NCI-H226 (cell line): ENCODE measurements around the gene SAMD4A.
A peak's percentile ranks its signal among the peaks of the same experiment; 100 is the strongest.

Experiments
- DNase-seq: peaks from one replicate; pipeline ENCODE4 v3.0.0-alpha.2; 2015

SAMD4A gene

DNA sequence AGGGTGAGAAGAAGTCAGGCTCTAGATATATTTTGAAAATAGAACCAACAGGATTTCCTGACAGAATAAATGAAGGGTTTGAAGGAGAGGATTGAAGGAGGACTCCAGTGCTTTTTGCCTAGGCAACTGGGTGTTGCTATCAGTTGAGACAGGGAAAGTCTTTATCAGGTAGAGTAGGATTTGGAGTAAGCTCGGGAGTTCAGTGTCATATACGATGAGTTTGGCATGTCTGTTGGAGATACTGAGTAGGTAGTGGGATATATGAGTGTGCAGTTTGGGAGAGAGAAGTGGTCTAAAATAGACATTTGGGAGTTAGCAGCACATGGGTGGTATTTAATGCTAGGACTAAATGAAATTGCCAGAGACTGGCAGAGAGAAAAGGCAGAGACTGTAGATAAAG lies 141.2 kb downstream of the SAMD4A start:
- DNase-seq: no peak

DNA sequence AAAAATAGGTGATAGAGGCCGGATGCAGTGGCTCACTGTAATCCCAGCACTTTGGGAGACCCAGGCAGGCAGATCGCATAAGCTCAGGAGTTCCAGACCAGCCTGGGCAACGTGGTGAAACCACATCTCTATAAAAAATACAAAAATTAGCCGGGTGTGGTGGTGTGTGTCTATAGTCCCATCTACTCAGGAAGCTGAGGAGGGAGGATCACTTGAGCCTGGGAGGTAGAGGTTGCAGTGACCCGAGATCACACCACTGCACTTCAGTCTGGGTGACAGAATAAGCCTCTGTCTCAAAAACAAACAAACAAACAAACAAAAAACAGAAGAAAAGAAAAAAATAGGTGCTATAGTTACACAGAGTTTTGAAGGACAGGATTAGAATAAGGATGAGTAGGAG lies 142.1 kb downstream of the SAMD4A start:
- DNase-seq: no peak

DNA sequence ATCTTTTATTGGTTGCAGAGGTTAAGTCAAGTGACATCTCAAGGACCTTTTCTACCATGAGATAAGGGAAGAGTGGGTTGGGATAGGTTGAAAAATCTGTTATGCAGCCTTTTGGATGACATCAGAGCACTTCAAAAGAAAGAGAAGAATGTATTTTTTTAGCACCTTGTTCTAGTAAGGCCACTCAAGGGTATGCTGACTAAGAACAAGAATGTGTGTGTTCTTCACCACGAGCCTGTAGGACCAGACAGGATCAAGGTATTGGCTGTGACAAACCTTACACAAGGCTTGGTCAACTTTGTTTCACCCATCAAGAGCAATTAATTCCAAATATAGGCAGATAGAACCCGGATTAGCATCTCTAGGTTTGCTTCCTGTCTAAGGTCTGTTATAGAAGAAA lies 142.5 kb downstream of the SAMD4A start:
- DNase-seq: no peak

DNA sequence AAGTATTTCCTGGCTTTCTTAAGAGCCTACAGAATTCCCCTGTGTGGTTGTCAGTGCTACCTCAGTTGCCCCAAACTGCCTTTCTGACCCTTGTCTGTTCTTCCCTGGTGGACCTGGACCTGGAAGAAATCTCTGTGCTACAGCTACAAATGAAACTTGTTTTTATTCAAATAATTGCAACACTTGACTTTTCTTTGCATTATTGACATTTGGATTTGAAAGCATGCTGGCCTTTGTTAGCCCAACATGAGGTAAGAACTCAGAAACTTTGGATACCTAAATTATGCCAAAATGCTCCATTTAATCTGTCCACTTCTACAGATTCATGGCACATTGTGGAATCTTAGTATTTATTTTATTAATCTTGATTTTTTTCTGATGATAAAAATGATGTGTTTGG lies 142.9 kb downstream of the SAMD4A start:
- no peak for DNase-seq

DNA sequence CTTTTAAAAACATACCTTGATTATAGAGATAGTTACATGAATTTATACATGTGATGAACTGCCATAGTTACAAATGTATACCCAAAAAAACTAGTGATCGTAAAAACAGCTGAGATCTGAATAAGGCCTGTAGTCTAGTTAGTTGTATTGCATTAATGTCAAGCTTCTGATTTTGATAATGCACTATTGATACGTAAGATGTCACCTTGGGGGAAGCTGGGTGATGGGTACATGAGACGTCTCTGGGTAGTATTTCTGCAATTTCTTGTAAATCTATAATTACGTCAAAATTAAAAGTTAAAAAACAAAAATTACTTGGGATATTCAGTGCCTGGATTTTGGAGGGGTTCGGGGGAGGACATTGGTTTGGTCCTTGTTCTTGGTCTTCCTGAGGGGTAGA lies 144.4 kb downstream of the SAMD4A start:
- no peak for DNase-seq

DNA sequence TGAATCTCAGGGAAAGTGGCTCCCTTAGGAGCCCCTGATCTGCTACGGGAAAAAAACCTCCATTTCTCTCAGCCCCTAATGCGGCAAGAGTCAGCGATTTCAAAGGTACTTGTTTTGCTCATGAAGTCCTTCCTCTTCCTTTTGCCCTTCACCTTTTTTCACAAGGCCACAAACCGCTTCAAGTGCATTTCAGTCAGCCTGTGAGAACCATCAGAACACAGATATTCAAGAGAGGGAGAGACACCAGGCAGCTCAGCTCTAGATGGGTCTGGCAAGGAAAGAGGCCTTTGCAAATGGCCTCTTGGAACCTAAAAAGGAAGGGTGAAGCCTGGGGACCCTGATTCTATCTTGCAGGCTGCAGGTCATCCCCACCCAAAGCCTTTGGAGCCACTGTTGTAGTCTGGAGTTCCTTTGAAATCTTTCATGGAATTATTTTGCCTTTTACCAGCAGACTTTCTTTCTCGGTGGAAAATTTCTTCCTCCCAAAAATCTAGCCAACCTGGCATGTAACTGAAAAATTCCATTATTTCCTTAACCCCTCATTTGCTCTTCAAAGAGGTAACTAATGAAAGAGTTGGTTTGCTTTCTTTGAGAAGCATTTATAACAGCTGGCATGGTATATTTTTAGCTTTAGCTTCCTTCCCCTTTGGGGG lies 145.0 kb downstream of the SAMD4A start:
- DNase-seq: no peak

DNA sequence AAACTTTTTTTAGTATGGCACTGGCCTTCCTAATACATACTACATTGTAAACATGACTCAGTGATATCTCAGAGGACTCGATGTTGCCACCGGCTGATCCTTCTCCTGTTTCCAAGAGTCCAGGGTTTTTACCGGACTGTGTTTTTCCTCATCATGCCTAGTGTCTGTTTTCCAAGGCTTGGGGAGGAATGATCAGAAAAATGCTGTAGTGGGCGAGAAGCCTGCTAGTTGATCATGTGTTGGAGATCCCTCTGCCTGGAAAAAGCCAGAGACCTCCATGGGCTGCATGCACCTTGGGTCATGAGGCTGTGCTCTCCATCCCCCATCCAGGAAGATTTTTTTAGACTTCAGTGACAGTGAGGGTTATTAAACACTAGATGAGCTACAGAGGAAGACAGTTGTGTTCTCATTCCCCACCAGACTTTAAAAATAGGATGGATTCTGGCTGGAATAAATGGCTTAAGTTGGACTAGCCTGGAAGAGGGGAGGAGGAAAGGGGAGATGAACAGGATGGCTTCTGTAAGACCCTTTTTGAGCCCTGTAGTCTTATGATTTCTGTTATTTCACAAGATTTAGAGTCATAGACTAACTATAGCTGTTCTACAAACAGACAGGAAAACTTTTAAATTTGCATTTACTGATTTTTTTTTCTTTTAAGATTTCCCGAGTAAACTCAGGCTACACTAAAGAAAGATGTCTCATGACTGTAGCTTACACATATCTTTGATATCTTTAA lies 145.7 kb downstream of the SAMD4A start:
- DNase-seq: no peak

DNA sequence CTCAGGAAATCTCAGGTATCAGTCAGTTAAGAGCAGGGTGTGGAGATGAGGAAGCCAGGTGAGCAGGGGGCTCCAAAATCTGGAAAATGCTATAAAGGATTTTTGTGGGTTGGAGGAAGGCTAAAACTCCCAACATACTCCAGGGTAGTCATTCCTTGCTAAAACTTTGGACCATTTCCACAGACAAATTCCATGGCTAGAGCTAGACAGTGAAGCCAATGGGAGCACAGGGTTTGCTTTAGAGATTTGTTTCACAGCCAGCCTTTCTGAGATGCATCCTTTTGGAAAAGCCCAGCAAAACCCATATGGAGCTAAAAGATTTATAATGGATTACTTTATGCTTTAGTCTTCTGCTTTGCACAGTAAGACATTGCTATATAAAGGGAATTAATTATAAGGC lies 146.5 kb downstream of the SAMD4A start:
- peak; percentile 27 for DNase-seq

DNA sequence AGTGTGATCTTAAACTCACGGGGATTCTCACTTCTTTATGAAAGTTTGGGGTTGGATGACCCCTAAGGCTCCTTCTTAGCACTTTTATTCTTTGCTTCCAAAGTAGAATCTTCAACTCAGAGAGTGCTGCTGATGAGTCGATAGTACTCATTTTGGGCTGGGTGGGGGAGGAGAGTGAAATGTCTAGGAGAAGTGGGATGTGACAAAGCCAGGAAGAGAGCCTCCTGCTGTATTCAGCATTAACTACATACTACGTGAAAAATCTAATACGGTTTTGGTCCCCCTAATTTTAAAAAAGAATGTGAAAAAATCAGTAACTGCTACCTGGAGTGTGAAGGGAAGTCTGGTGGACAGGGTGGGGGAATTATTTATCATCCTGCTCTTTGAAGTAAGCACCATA lies 148.3 kb downstream of the SAMD4A start:
- peak; percentile 38 for DNase-seq

DNA sequence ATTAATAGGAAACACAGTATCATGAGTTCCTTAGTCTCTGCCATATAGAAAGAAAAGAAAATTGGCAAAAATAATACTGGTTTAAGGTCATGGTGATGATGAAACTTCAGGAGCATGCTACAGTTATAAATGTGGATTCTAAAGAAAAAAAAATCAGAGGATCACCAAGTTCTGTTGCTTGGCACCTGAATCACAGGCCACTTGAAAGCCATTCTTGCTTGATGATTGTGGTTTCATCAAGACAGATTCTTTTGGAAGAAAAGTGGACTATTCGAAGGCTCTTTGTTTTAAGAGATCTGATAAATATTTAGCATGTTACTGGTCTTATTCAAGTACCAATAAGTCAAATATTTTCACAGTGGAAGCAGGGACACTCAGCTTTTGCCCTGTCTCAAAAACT lies 148.9 kb downstream of the SAMD4A start:
- no peak for DNase-seq

DNA sequence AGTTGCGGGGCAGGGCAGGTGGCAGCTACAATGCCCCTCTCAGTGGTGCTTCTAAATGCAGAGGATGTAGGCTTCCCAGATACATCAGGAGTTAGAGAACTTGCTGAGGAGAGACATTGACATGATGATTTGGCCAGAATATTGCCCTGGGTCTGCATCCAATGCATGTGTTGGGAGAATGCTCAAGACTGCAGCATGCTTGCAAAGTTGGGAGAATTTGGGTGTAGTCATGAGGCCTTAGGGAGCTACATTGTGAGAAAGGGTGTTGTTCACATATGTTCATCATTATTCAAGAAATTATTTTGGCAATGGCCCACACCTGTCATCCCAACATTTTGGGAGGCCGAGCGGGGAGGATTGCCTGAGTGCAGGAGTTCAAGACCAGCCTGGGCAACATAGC lies 149.9 kb downstream of the SAMD4A start:
- DNase-seq: no peak

DNA sequence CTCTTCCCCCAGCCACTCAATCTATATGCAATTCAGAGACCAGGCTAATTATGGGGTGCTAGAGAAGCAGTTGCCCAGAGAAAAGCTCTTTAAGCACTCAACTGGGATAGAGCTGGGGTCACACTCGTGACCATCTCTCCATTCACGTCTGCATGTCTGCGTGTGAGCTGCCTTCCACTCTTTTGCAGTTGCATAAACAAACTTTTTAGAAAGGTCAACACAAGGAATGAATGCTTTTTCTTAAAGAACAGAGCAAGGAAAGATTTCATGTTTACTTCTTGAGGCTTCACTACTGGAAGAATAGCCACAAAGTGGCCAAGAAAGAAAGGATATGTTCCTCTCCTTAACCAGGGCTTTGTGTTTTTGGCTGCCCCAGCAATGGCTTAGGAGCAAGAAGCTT lies 151.1 kb downstream of the SAMD4A start:
- no peak for DNase-seq

DNA sequence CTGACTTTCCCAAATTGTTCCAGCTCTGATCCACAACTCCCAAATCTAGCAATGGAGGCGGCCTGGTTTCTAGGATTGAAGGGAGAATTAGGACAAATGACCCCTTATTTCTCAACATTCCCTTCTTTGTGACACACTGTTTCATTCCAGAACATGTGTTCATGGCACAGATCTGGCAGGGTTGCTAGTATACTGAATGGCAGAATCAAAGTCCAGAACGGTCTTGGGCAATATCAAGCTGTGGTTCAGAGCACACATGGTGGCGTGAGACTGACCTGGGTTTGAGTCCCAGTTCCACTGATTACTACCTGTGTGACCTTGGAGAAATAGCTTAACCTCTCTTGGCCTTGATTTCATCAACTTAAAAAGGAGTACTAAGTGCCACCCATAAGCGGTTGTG lies 152.5 kb downstream of the SAMD4A start:
- no peak for DNase-seq

DNA sequence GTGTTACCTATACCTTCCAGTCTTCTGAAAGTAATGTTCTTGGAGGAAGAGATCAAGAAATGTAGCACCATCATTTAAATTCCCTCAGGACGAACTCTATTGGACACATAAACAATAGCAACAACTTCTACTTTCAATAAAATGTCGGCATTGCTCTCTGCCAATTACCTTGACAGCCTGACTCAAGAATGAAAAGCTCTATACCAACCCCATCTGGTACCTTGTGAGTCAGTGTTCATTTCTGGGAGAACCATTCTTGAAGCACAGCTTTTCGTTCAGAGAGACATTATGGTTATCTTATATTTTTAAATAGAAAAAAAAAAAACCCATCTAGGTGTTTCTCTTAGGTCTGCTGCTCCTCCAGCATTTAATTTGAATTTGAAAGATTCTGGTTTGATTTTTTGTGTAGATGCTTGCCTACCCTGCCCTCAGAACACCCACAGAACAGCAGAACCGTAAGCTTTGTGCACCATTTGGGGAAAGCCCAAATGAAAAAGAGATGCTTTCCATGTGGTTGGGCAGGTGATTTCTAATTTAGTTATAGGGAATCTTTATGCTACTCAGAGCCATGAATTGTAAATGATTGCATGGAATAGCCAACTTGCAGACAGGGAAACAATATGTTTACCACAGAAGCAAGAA lies 156.0 kb downstream of the SAMD4A start:
- peak; percentile 41 for DNase-seq

DNA sequence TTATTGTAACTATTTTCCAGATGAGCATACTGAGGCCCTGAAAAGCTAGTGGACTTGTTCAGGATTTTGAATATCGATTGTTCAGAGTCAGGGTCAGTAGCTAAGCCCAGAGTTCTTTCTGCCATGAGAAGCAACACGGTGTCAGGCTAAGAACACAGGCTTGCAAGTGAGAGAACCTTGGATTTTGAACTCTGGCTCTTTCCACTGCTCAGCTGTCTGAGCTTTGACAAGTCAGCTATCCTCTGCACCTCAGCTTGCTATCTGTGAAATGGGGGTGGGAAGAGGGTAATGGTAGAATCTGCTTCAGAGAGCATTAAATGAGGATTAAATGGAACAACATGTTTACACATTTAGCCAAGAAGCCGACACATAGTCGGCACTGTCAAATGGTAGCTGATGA lies 157.2 kb downstream of the SAMD4A start:
- no peak for DNase-seq

DNA sequence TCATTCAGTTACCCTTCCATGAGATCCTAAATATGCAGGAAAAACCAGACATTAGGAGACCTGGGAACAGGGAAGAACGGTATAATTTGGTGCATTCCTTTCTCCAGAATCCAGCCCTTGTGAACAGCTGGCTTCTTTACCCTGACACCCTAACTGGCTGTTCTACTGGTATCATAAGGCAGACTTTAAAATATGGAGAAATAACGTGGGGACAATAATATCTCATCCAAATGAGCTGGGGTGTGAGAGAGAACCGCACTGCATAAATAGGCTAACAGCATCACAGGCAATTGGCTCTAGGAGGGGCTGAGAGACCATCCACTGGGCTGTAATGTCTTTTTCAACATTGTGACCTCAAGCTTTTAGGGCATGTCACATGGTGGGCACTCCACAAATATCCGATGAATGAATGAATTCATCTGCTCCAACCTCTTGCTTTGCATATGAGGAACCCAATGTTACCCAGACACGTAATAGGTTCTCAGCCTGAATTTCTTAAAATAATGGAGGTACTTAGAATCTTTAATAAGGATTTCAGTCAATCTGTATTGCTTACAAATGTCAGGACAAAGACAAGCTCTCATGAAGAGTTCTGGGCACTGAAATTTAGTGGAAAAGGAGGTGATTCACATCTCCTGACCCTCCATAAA lies 157.9 kb downstream of the SAMD4A start:
- DNase-seq: no peak

DNA sequence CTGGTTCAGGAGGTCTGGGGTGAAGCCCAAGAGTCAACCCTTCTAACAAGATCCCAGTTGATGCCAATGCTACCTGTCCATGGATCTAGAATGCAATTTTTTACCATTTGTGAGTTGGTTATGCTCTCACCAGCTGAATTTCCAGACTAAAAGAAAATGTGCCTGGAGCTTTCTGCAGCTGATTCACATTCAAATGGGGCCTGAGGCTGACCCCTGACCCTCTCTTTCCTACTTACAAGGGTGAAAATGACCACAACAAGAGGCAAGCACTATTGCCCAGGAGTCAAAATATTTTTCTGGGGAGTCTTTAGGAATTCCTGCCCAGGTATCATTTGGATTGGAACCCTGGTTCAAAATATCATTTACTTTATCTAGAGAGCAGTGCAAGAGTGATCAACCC lies 159.1 kb downstream of the SAMD4A start:
- DNase-seq: no peak

DNA sequence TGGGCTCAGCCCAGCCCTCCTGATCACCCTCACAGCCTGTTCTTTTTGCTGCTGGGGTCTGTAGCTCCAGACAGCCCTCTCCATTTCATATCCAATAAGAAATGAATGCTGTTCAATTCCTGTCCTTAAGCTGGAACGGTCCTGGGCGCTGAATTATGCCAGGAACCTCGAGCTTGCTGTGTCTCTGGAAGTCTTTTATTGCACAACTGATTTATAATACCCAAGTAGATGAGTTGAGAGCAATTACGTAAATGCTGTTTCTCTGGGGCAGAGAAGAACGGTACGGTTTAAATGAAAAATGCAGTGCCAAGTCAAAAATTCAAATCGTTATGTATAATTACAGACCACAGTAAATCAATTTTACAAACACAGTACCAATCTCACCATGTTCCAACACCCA lies 161.0 kb downstream of the SAMD4A start:
- DNase-seq: no peak

DNA sequence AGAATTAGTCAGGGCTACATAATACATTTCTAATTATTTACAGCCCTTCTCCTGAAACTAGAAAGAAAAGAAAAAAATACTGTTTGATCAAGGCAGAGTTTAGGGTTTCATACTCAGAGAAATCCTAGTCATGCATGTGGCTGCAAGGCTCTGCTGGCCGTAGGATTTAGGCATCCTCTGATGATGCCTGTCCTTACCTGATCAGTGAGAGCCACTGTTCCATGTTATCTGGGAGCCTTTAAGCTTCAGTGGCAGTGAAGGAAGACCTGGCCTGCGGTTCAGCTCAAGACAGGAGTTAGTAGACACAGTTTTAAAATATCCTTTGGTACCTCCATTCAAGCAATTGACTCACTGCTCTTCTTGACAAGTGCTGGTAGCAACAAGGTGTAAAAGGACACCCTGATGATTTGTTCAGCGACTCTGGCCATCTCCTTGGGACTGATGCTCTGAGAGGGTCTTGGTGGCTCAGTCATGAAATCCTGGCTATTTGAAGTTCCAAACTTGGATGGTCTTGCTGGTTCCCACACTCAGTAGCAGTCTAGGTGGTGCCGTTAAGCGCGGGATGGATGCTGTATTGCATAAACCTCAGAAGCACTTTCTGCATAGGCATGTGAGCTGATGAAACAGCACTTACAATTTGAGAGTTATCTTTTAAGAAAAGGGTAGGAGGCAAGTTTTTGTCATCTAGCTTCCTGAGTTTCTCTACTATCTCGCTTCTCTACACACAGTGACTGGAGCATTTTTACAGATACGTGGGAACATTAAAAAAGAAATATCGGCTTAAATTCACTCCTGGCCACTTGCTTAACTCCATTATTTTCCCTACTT lies 162.0 kb downstream of the SAMD4A start:
- DNase-seq: no peak

DNA sequence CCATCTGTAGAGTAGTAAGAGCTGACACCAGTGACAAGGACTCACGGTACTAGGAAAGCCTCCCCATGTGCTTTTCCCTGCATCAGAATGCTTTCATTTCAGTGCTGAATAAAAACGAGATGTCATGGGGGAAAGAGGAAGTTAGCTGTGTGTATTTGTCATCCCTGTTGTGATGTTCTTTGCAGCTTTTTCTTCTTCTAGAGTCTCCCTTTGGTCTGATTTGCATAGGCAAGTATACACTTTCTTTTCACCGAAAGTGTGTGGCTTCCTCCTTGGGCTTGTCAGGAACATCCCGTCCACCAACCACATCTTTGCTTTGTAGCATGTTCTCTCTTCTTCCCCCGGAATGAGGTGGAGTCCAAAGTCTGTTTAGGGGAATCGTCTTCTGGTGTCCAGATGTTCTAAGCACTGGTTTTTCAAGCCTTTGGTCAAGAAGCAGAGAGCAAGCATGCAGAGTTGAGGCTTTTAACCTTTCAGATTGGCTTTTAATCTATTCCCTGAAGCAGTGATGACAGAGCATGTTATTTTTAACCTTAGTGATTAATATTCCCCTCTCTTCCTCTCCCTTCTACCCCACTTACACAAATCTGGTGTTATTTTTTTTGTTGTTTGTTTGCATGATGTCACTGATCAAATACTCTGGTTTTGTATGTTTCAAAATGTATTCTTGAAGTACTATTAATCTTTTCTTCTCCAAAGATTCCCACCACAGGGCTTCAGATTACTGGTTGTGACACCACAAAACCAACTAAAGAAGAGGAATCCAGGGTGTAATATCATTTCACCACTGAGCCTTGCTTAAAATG lies 163.4 kb downstream of the SAMD4A start:
- no peak for DNase-seq

DNA sequence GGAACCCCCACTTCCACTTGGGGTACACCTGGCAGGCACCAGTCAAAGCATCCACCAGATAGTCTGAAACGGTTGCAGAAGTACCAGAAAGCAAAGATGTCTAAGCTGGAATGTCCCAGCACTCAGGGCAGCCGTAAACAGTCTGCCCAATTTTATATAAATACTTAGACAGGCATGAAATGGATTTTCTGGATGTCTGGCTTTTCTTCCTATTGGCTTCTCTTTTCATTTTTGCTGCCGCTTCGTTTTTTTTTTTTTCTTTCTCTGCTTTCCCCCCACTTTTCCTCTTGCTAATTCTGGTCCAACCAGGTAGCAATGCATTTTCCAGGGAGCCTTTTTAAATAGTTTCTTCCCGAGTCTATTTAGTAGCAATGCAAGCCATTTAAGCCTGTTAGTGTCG lies 168.0 kb downstream of the SAMD4A start:
- no peak for DNase-seq

DNA sequence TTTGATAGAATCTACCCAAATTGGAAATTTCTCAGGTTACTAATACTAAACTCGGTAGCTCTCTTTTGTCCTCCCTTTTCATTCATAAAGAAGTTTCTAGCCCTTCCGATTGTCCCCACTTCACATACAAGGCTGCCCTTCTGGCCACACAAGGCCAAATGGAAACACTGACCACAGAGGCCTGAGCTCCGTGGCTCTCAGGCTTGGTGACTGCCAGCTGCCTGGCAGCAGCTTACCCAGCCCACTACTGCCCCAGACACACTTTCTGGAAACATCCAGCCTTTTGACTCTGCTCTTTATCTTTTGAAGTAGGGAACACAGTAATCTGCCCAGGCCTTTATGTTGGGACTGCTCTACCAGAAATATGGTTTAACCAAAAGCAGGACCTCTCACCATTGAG lies 168.5 kb downstream of the SAMD4A start:
- no peak for DNase-seq
